ENCODE measurements around the gene GCGR. TPM values are rescaled to one million over a fixed set of nuclear protein-coding genes. Genes with fewer than 3 reads are reported as not detected.

The GCGR gene
- total and polyA plus RNA-seq, 2 experiments from 2014 or later = 0.17 to 0.23 TPM

GRCh38 chr17:81815646-81815986 lies 11.7 kb downstream of the GCGR start (continued):
- TF ChIP-seq ZNF462 (CRISPR knock-in tag; IDR thresholded peaks at IDR 0.05) (no peak), POLR2AphosphoS5 (IDR thresholded peaks at IDR 0.05; ENCODE audit: low read depth) (no peak)

- Histone ChIP-seq H2AFZ (no peak overlapping the region), H3K9me2 (ENCODE audit: insufficient read depth) (no peaks in the 10 kb centered on the region), H3K4me1 (ENCODE audit: insufficient read depth) (peaks cover 5% of the 10 kb centered on the region), H3K36me3 (ENCODE audit: insufficient read depth) (no peaks in the 10 kb centered on the region), H3K4me2 (no peak overlapping the region), H4K20me1 (replicated peaks; ENCODE audit: insufficient read depth) (no peaks in the 10 kb centered on the region), H3K4me3 (no peak overlapping the region), H3F3A (replicated peaks; ENCODE audit: low read depth) (peaks cover 3% of the 10 kb centered on the region; the same call in 1 of the 2 replicates), H3K27me3 (ENCODE audit: insufficient read depth) (no peaks in the 10 kb centered on the region), H3K79me2 (replicated peaks; ENCODE audit: insufficient read depth) (no peaks in the 10 kb centered on the region), H3K27ac (ENCODE audit: low read depth) (no peak overlapping the region)
- no peak overlapping the region; the same call in 2 of the 3 replicates for H3K4me3 Mint-ChIP-seq
- peaks cover 3% of the 10 kb centered on the region for H3K4me1 Mint-ChIP-seq
- H3K36me3 Mint-ChIP-seq (ENCODE audit: low read depth) = no peaks in the 10 kb centered on the region
- no peak for TF ChIP-seq ZNF331 (CRISPR knock-in tag; IDR thresholded peaks at IDR 0.05; ENCODE audit: low read depth)
- no peak for TF ChIP-seq CTCF (conservative IDR thresholded peaks at IDR 0.05; ENCODE audit: low read depth in 2 of 2)
- no peak for TF ChIP-seq EZH2 (IDR thresholded peaks at IDR 0.05; ENCODE audit: low read depth, unreplicated experiment)
- TF ChIP-seq NANOG (IDR thresholded peaks at IDR 0.05; ENCODE audit: borderline replicate concordance) = no peak
- no peak for TF ChIP-seq EZH2phosphoT487 (IDR thresholded peaks at IDR 0.05; ENCODE audit: unreplicated experiment)
- no peak for TF ChIP-seq ZNF462 (CRISPR knock-in tag; IDR thresholded peaks at IDR 0.05)
- no peaks in the 10 kb centered on the region for H3K9me3 Mint-ChIP-seq
- H3K27me3 Mint-ChIP-seq (ENCODE audit: insufficient read depth, low read depth, poor library complexity) = peaks cover 3% of the 10 kb centered on the region
- ATAC-seq (no peak), DNase-seq (ENCODE audit: low spot score) (no peak)
- H3K27ac Mint-ChIP-seq = no peak overlapping the region
These were observed 13.8 kb downstream of the GCGR start for GRCh38 chr17:81817758-81818147.

Measured in GM23338 (cell line).